GM12891 (cell line): ENCODE data around the gene SH3BGRL2.

Source experiments
- PAX5 ChIP-seq: IDR thresholded peaks from 2 replicates; pipeline ENCODE4 v1.6.1; 2011; ENCODE audit warnings: low read length, moderate library complexity, mild to moderate bottlenecking; ENCODE audit not compliant: insufficient read depth, severe bottlenecking
- POLR2A ChIP-seq: IDR thresholded peaks from 2 replicates; pipeline ENCODE4 v1.6.1; 2011; ENCODE audit warnings: low read depth, low read length, control low read depth
- POLR2AphosphoS5 ChIP-seq: IDR thresholded peaks from 2 replicates; pipeline ENCODE4 v1.6.1; 2011; ENCODE audit warnings: low read depth, low read length, control low read depth
- POU2F2 ChIP-seq: IDR thresholded peaks from 2 replicates; pipeline ENCODE4 v1.6.1; 2011; ENCODE audit warnings: low read depth, mild to moderate bottlenecking, control low read depth, low read length, moderate library complexity
- SPI1 ChIP-seq: IDR thresholded peaks from 2 replicates; pipeline ENCODE4 v1.6.1; 2011; ENCODE audit warnings: low read depth, low read length, control low read depth
- TAF1 ChIP-seq: IDR thresholded peaks from 2 replicates; pipeline ENCODE4 v1.6.1; 2011; ENCODE audit warnings: low read depth, low read length, control low read depth

DNA sequence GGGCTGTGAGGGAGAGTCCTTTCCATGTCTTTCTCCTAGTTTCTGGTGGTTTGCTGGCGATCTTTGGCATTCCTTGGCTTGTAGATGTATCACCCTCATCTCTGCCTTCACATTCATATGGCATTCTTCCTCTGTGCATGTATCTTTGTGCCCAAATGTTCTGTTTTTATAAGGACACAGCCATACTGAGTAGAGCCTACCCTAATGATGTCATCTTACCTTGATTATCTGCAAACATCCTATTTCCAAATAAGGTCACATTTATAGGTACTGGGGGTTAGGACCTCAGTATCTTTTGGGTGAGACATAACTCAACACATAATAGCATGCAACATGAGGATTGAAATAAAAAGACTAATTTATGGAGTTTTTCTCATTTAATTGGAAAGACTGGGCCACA, 5.5 kb downstream of the SH3BGRL2 start:
- TF ChIP-seq SPI1, result no peak
- no peak for TF ChIP-seq POLR2A
- TF ChIP-seq POLR2AphosphoS5, result no peak
- no peak for TF ChIP-seq PAX5
- no peak for TF ChIP-seq TAF1
- no peak for TF ChIP-seq POU2F2
